ENCODE measurements around the gene ADO.

Gene ADO

GRCh38 chr10:62810156-62810902, 5.8 kb downstream of the ADO start:
- no peak for DNase-seq
- Histone ChIP-seq H3K36me3 (peaks cover 11% of the 10 kb centered on the region), H3K9me3 (ENCODE audit: severe bottlenecking) (no peaks in the 10 kb centered on the region), H3K27me3 (ENCODE audit: insufficient read depth, low read depth, severe bottlenecking) (peaks cover 21% of the 10 kb centered on the region), H3K27ac (no peak overlapping the region), H3K4me3 (ENCODE audit: low read depth, low read length) (no peak overlapping the region)
- no peak for TF ChIP-seq CTCF (IDR thresholded peaks at IDR 0.05; ENCODE audit: low read depth, low read length)

GRCh38 chr10:62811159-62811875, 6.8 kb downstream of the ADO start:
- H3K9me3 ChIP-seq (ENCODE audit: severe bottlenecking) = no peaks in the 10 kb centered on the region
- peaks cover 11% of the 10 kb centered on the region for H3K36me3 ChIP-seq
- no peak for DNase-seq
- H3K27me3 ChIP-seq (ENCODE audit: insufficient read depth, low read depth, severe bottlenecking) = peaks cover 31% of the 10 kb centered on the region
- no peak for TF ChIP-seq CTCF (IDR thresholded peaks at IDR 0.05; ENCODE audit: low read depth, low read length)
- H3K4me3 ChIP-seq (ENCODE audit: low read depth, low read length) = no peak overlapping the region
- H3K27ac ChIP-seq = no peak overlapping the region

- H3K27me3 ChIP-seq (ENCODE audit: insufficient read depth, low read depth, severe bottlenecking) = peaks cover 38% of the 10 kb centered on the region
- H3K4me3 ChIP-seq (ENCODE audit: low read depth, low read length) = no peak overlapping the region
- no peak for DNase-seq
- no peak for TF ChIP-seq CTCF (IDR thresholded peaks at IDR 0.05; ENCODE audit: low read depth, low read length)
- no peak overlapping the region for H3K27ac ChIP-seq
- no peaks in the 10 kb centered on the region for H3K9me3 ChIP-seq (ENCODE audit: severe bottlenecking)
- no peaks in the 10 kb centered on the region for H3K36me3 ChIP-seq
Observed at GRCh38 chr10:62812672-62813439, 8.3 kb downstream of the ADO start.

GRCh38 chr10:62813453-62813852, 8.9 kb downstream of the ADO start:
- TF ChIP-seq CTCF (IDR thresholded peaks at IDR 0.05; ENCODE audit: low read depth, low read length) = no peak
- Histone ChIP-seq H3K27me3 (ENCODE audit: insufficient read depth, low read depth, severe bottlenecking) (peaks cover 44% of the 10 kb centered on the region), H3K27ac (no peak overlapping the region), H3K36me3 (no peaks in the 10 kb centered on the region), H3K9me3 (ENCODE audit: severe bottlenecking) (no peaks in the 10 kb centered on the region), H3K4me3 (ENCODE audit: low read depth, low read length) (no peak overlapping the region)
- no peak for DNase-seq

- H3K27ac ChIP-seq = no peak overlapping the region
- no peak for TF ChIP-seq CTCF (IDR thresholded peaks at IDR 0.05; ENCODE audit: low read depth, low read length)
- H3K27me3 ChIP-seq (ENCODE audit: insufficient read depth, low read depth, severe bottlenecking) = peaks cover 50% of the 10 kb centered on the region
- DNase-seq = no peak
- no peak overlapping the region for H3K4me3 ChIP-seq (ENCODE audit: low read depth, low read length)
- H3K9me3 ChIP-seq (ENCODE audit: severe bottlenecking) = no peaks in the 10 kb centered on the region
- no peaks in the 10 kb centered on the region for H3K36me3 ChIP-seq
Observed at GRCh38 chr10:62813981-62814380, 9.5 kb downstream of the ADO start.

Measured in WERI-Rb-1 (cell line).